ENCODE measurements around the gene TMEM52. TPM values are rescaled to one million over a fixed set of nuclear protein-coding genes. Genes with fewer than 3 reads are reported as not detected.

The TMEM52 gene
- total and polyA plus RNA-seq, 2 of the 13 experiments (the other 11 are each of a cell fraction or from before 2014, with no cell fraction given): 13.2 to 18.7 TPM

GRCh38 chr1:1877865-1878436 is 41.1 kb downstream of the TMEM52 start:
- DNase-seq (ENCODE audit: low spot score) (no peak), ATAC-seq (no peak), FAIRE-seq (no peak)
- Histone ChIP-seq H3K27me3 (ENCODE audit: control insufficient read depth in 1 of 2, insufficient read depth in 2 of 2, low read length in 2 of 2) (no peaks in the 10 kb centered on the region), H3K27ac (ENCODE audit: extremely low read length, insufficient read depth, low read length) (no peak overlapping the region), H2AFZ (ENCODE audit: low read length) (no peak overlapping the region), H3K4me2 (ENCODE audit: low read depth, low read length) (no peak overlapping the region), H3K79me2 (ENCODE audit: insufficient read depth, low read length) (peaks cover 90% of the 10 kb centered on the region), H3K36me3 (replicated peaks in 1 of 2; ENCODE audit: control insufficient read depth in 1 of 2, insufficient read depth in 2 of 2, low read length in 2 of 2) (peaks cover 20 to 36% of the 10 kb centered on the region in 2 experiments), H3K4me1 (ENCODE audit: insufficient read depth, low read length) (peaks cover 55% of the 10 kb centered on the region), H4K20me1 (ENCODE audit: insufficient read depth, low read length) (peaks cover 87% of the 10 kb centered on the region), H3K4me3 (replicated peaks in 1 of 3; ENCODE audit: insufficient read depth in 1 of 3, low read depth in 2 of 3, low read length in 3 of 3) (no peak overlapping the region), H3K9ac (ENCODE audit: insufficient read depth, low read depth, low read length) (no peak overlapping the region), H3K9me3 (ENCODE audit: low read length) (no peaks in the 10 kb centered on the region)
- ChIA-PET CTCF (ENCODE audit: low intra/inter-chr PET ratio, low total read pairs) (no interaction called here), POLR2A (no interaction called here)
- in situ Hi-C loops (cut with HindIII; ENCODE audit: extremely low pct_ligation_motif_present, low pct_unique_long_range_greater_than_20kb) (no loop called here), intact Hi-C loops (cut with micrococcal nuclease; ENCODE audit: unreplicated experiment) (no loop called here)
- 93% methylated on average over 5 of the region's 5 CpGs for WGBS (ENCODE audit: low lambda C conversion rate)
- no peak for TF ChIP-seq ZNF605 (CRISPR knock-in tag; IDR thresholded peaks at IDR 0.05)
- TF ChIP-seq SRY (CRISPR knock-in tag; IDR thresholded peaks at IDR 0.05): no peak
- no peak for TF ChIP-seq ZFP37 (CRISPR knock-in tag; IDR thresholded peaks at IDR 0.05; ENCODE audit: borderline replicate concordance)
- TF ChIP-seq RBM22 (optimal IDR thresholded peaks at IDR 0.05; ENCODE audit: low read length): peak; percentile 58
- no TSS peak for BruUV-seq (replicated peaks)

- intact Hi-C loops (cut with micrococcal nuclease; ENCODE audit: unreplicated experiment): no loop called here
- 96% methylated on average over 11 of the region's 11 CpGs for WGBS (ENCODE audit: low lambda C conversion rate)
- Histone ChIP-seq H3K9ac (ENCODE audit: insufficient read depth, low read depth, low read length) (no peak overlapping the region), H2AFZ (ENCODE audit: low read length) (no peak overlapping the region), H3K4me1 (ENCODE audit: insufficient read depth, low read length) (peaks cover 46% of the 10 kb centered on the region), H3K27ac (ENCODE audit: extremely low read length, insufficient read depth, low read length) (no peak overlapping the region), H3K4me3 (replicated peaks in 1 of 3; ENCODE audit: insufficient read depth in 1 of 3, low read depth in 2 of 3, low read length in 3 of 3) (no peak overlapping the region), H3K27me3 (ENCODE audit: control insufficient read depth in 1 of 2, insufficient read depth in 2 of 2, low read length in 2 of 2) (no peaks in the 10 kb centered on the region), H3K4me2 (ENCODE audit: low read depth, low read length) (no peak overlapping the region), H3K9me3 (ENCODE audit: low read length) (no peaks in the 10 kb centered on the region), H3K79me2 (ENCODE audit: insufficient read depth, low read length) (peaks cover 91% of the 10 kb centered on the region), H4K20me1 (ENCODE audit: insufficient read depth, low read length) (peaks cover 88% of the 10 kb centered on the region), H3K36me3 (replicated peaks in 1 of 2; ENCODE audit: control insufficient read depth in 1 of 2, insufficient read depth in 2 of 2, low read length in 2 of 2) (peaks cover 23 to 48% of the 10 kb centered on the region in 2 experiments)
- ChIA-PET CTCF (ENCODE audit: low intra/inter-chr PET ratio, low total read pairs) (no interaction called here), POLR2A (interaction anchor here (0.6 kb wide), 1 partner anchor 182 kb away, joined by 3 read pairs; no protein-coding TSS in a partner anchor)
- no peak for TF ChIP-seq ZBTB33 (CRISPR knock-in tag; IDR thresholded peaks at IDR 0.05)
- TF ChIP-seq ZNF343 (CRISPR knock-in tag; IDR thresholded peaks at IDR 0.05): no peak
- TF ChIP-seq MAFK (conservative IDR thresholded peaks at IDR 0.05 in 1 of 2, IDR thresholded peaks at IDR 0.05 in 1 of 2; ENCODE audit: low read length in 2 of 2): no peak
- no peak for TF ChIP-seq GABPB1 (CRISPR knock-in tag; IDR thresholded peaks at IDR 0.05)
- TF ChIP-seq AKAP8 (CRISPR knock-in tag; IDR thresholded peaks at IDR 0.05): 0 out of 2 replicates have a peak, but pooled peaks have one; percentile 57
- no peak for TF ChIP-seq RELA (CRISPR knock-in tag; IDR thresholded peaks at IDR 0.05)
- TF ChIP-seq ZNF549 (CRISPR knock-in tag; IDR thresholded peaks at IDR 0.05): no peak
- no peak for TF ChIP-seq MAFG (CRISPR knock-in tag; IDR thresholded peaks at IDR 0.05)
- TF ChIP-seq FOSL2 (CRISPR knock-in tag; IDR thresholded peaks at IDR 0.05): no peak
- BruUV-seq (replicated peaks): no TSS peak
- in situ Hi-C loops (cut with HindIII; ENCODE audit: extremely low pct_ligation_motif_present, low pct_unique_long_range_greater_than_20kb): no loop called here
- FAIRE-seq (no peak), DNase-seq (ENCODE audit: low spot score) (no peak), ATAC-seq (no peak)
Measured at GRCh38 chr1:1876335-1876930, 42.6 kb downstream of the TMEM52 start.
